Memory B cell (primary cell): ENCODE data around the gene CABYR.

ENCODE experiments used
- ATAC-seq: fragments of 150-1000 bp; cut with Tn5 transposase; 2 replicates; pipeline ENCODE4 v1.10.0; 2021; ENCODE audit warnings: low read depth, mild to moderate bottlenecking, moderate library complexity
- DNase-seq, 2 donors: peaks; one replicate each; pipeline ENCODE4 v3.0.0; 2022; ENCODE audit warnings: low spot score in 2 of 2
- H3K27ac Mint-ChIP-seq: one replicate; pipeline ENCODE4 v1.8.0; 2022; ENCODE audit warnings: mild to moderate bottlenecking, moderate library complexity, mixed read lengths
- H3K27me3 Mint-ChIP-seq: one replicate; pipeline ENCODE4 v1.8.0; 2022; ENCODE audit warnings: mixed read lengths
- H3K36me3 Mint-ChIP-seq: one replicate; pipeline ENCODE4 v1.8.0; 2022; ENCODE audit warnings: mild to moderate bottlenecking, mixed read lengths
- H3K4me1 Mint-ChIP-seq: one replicate; pipeline ENCODE4 v1.8.0; 2022; ENCODE audit warnings: mixed read lengths
- H3K4me3 Mint-ChIP-seq: one replicate; pipeline ENCODE4 v1.8.0; 2022; ENCODE audit warnings: mild to moderate bottlenecking, moderate library complexity, mixed read lengths
- H3K9me3 Mint-ChIP-seq: one replicate; pipeline ENCODE4 v1.8.0; 2022; ENCODE audit warnings: mixed read lengths

Gene CABYR, protein sequence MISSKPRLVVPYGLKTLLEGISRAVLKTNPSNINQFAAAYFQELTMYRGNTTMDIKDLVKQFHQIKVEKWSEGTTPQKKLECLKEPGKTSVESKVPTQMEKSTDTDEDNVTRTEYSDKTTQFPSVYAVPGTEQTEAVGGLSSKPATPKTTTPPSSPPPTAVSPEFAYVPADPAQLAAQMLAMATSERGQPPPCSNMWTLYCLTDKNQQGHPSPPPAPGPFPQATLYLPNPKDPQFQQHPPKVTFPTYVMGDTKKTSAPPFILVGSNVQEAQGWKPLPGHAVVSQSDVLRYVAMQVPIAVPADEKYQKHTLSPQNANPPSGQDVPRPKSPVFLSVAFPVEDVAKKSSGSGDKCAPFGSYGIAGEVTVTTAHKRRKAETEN

DNA sequence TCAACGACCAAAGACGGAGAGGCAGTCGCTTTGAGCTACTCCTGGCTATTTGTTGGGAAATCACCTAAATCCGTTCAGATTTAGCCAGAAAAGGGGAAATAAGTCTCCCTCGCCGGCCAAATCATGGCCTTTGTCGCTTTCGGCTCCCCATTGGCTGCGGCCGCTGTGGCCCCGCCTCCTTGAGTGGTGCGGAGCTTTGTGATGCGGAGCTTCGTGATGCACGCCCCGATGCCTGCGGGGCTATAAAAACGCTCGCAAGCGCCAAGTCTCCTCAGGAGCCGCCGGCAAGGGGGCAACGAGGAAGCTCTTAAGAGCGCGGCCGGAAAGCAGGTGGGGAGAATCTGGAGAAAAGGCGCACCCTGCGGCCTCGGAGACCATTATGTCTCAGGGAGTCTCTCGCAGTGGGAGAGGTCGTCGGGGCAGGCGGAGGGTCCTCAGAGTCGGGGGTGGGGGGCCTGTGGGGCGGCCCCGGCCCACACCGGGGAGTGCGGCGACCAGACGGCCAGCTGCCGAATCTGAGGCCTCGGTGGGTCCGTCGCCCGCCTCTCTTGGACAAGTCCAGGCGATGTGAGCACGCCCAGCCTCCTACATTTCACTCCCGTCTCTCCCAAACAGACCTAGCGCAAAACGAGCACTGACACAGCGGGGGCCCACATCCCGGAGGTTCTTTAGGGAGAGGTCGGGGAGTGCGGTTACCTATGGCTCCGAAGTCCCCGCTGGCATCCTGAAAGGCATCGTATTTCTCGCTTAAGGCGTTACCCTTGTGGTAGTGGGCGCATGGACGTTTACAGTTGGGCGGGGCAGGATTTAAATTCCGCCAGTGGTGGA is at the start of gene CABYR:
Gene CABYR (plus strand): TSS at position 274 of the 828 bp plus-strand sequence. CDS start 4,053 bp downstream, outside the sequence.
- Mint-ChIP-seq H3K4me3 (peak within 1 kb of the TSS; percentile 88), H3K4me1 (peaks cover 10% of the 10 kb centered on the region), H3K9me3 (peaks cover 2% of the 10 kb centered on the region), H3K27ac (peak within 1 kb of the TSS; percentile 88), H3K36me3 (peaks cover 2% of the 10 kb centered on the region), H3K27me3 (peaks cover 5% of the 10 kb centered on the region)
- peak; percentile 95 for ATAC-seq
- DNase-seq = peak; percentile 66 to 68

DNA sequence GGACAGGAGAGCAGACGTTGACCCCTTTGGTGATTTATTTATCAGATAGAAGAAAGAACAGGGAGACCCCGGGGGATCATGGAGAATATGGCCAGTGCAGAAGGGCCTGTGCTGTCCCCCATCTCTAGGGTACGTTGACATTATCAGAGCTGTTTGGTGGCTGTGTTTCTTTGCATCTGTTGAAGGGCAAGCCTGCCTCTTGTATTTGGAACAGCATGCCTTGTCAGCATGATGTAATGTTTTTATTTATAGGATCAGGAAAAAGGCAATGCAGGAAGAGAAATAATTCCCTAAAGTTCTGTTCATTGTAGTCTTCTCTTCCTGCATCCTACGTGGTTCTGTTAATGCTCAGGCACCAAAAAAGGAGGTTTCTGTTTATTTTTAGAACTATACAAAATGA is 49.8 kb upstream of the CABYR start:
- ATAC-seq = no peak
- Mint-ChIP-seq H3K9me3 (no peaks in the 10 kb centered on the region), H3K27me3 (no peaks in the 10 kb centered on the region), H3K36me3 (peaks cover 38% of the 10 kb centered on the region), H3K4me3 (no peak overlapping the region), H3K4me1 (peaks cover 8% of the 10 kb centered on the region), H3K27ac (no peak overlapping the region)
- DNase-seq = no peak

DNA sequence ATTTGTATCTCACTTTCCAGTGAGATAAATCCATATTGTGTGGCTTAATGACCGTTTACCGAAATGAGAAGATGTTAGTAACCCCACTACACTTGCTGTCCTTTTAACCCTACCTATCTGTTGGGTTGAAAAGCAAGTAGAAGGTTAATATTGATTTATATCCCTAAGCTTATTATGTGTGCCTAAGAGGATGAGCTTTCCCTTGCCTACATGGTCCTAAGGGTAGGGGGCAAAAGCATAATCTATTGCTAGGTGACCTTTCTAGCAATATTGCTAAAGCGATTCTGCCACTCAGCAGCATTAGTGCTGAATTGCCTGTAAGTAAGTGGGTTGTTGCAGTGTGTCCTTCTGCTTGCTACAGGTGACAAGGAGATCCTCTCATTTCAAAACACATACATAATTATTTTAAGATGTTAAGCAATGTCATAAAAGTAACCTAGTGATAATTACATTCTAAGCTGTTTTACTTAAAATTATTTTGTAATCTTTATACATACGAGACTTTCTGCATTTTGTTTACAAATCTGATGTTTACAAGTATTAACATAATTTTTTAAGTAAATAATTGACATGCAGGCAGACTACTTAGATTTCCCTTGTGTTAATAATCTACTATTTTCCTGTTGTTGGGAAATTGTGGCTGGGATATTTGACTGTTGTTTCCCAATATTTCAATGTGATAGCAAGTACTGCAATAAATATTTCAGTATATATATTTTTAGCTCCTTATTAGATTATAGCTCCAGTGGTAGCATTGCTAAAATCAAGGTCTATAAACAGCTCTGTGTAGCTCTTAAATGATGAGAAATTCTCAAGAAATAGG is 49.1 kb upstream of the CABYR start:
- DNase-seq (no peak), ATAC-seq (no peak)
- H3K27me3 Mint-ChIP-seq = no peaks in the 10 kb centered on the region
- peaks cover 13% of the 10 kb centered on the region for H3K4me1 Mint-ChIP-seq
- no peak overlapping the region for H3K27ac Mint-ChIP-seq
- no peaks in the 10 kb centered on the region for H3K9me3 Mint-ChIP-seq
- no peak overlapping the region for H3K4me3 Mint-ChIP-seq
- peaks cover 39% of the 10 kb centered on the region for H3K36me3 Mint-ChIP-seq

DNA sequence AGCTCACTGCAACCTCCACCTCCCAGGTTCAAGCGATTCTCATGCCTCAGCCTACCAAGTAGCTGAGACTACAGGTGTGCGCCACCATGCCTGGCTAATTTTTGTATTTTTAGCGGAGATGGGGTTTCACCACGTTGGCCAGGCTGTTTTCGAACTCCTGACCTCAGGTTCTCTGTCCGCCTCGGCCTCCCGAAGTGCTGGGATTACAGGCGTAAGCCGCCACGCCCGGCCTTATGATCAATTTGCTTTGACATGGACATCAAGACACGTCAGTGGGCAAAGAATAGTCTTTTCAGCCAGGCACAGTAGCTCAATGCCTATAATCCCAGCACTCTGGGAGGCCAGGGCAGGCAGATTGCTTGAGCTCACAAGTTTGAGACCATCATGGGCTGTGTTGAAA is 48.0 kb upstream of the CABYR start:
- Mint-ChIP-seq H3K9me3 (no peaks in the 10 kb centered on the region), H3K27me3 (no peaks in the 10 kb centered on the region), H3K36me3 (peaks cover 37% of the 10 kb centered on the region), H3K27ac (no peak overlapping the region), H3K4me3 (no peak overlapping the region), H3K4me1 (peaks cover 20% of the 10 kb centered on the region)
- ATAC-seq (no peak), DNase-seq (no peak)

DNA sequence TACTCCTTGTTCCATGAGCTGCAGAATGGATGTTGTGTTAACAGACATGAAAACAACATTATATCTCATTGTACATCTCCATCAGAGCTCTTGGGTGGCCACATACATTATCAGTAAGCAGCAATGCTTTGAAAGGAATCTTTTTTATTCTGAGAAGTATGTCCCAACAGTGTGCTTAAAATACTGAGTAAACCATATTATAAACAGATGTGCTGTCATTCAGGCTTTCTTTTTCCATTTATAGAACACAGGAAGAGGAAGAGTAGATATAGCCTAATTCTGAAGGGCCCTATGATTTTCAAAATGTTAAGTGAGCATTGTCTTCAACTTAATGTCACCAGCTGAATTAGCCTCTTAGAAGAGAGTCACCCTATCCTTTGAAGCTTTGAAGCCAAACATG is 44.3 kb upstream of the CABYR start:
- no peak overlapping the region for H3K4me3 Mint-ChIP-seq
- no peak for DNase-seq
- no peak for ATAC-seq
- H3K4me1 Mint-ChIP-seq = peaks cover 17% of the 10 kb centered on the region
- peaks cover 39% of the 10 kb centered on the region for H3K36me3 Mint-ChIP-seq
- no peak overlapping the region for H3K27ac Mint-ChIP-seq
- H3K27me3 Mint-ChIP-seq = no peaks in the 10 kb centered on the region
- H3K9me3 Mint-ChIP-seq = peaks cover 5% of the 10 kb centered on the region

DNA sequence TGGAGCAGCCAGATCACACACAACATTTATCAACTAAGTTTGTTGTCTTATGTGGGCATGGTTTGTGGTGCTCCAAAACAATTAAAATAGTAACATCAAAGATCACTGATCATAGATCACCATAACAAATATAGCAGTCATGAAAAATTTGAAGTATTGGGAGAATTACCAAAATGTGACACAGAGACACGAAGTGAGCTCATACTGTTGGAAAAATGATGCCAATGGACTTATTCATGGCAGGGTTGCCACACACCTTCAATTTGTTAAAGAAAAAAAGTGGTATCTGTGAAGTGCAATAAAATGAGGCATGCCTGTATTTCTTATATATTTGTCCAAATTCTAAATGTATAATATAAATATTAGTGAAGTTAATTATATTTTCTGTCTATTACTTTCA is 42.9 kb upstream of the CABYR start:
- H3K36me3 Mint-ChIP-seq = peaks cover 42% of the 10 kb centered on the region
- DNase-seq = no peak
- H3K4me1 Mint-ChIP-seq = peaks cover 17% of the 10 kb centered on the region
- H3K9me3 Mint-ChIP-seq = peaks cover 5% of the 10 kb centered on the region
- ATAC-seq = no peak
- H3K27ac Mint-ChIP-seq = no peak overlapping the region
- no peaks in the 10 kb centered on the region for H3K27me3 Mint-ChIP-seq
- no peak overlapping the region for H3K4me3 Mint-ChIP-seq

DNA sequence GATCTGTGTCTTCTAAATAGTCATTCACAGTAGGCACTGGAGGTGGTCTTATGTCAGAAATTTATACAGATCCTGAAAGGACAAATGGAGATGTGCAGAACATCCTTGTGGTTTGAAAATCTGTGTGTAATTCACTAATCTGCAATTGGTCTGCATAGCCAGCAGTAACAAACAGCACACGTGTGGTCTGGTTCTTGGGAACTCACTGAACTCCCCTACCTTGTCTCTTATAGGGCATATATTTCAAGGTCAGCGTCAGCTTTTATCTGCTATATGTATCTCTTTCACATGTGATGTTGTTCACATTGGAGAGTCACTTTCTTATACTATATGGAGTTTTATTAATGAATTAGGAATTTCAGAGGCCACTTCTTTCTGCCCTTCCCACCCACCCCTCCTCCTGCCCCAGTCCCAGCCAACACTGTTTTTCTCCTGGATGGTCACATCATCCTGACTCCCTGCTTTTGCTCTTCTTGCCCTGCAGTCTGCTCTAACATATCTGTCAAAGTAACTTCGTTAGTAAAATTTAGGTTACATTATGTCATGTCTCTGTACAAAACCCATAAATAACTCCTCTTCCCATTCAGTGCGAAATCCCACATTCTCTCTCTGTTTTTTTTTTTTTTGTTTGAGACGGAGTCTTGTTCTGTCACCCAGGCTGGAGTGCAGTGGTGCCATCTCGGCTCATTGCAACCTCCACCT is 35.4 kb upstream of the CABYR start:
- H3K9me3 Mint-ChIP-seq = peaks cover under 1% of the 10 kb centered on the region
- peaks cover 7% of the 10 kb centered on the region for H3K4me1 Mint-ChIP-seq
- peaks cover 25% of the 10 kb centered on the region for H3K36me3 Mint-ChIP-seq
- no peak overlapping the region for H3K4me3 Mint-ChIP-seq
- no peak overlapping the region for H3K27ac Mint-ChIP-seq
- DNase-seq (no peak), ATAC-seq (no peak)
- H3K27me3 Mint-ChIP-seq = no peaks in the 10 kb centered on the region

DNA sequence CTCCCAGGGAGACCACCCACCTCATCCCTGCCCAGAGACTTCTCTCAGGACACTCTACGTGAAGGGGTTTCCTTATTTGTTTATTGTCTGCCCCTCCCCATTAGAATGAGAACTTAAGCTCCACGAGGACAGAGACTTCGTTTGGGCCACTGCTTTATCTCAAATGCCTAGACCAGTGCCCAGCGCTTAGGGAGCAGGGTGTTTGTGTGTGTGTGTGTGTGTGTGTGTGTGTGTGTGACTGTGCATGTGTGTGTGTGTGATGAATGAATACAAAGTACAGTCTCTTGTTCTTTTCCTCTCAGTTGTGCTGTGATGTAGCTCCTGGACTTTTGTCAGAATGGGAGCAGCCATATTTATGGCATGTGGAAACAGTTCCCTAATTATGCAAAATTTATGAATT is 34.4 kb upstream of the CABYR start:
- no peaks in the 10 kb centered on the region for H3K9me3 Mint-ChIP-seq
- H3K36me3 Mint-ChIP-seq = peaks cover 23% of the 10 kb centered on the region
- peaks cover 9% of the 10 kb centered on the region for H3K4me1 Mint-ChIP-seq
- no peak for DNase-seq
- no peak for ATAC-seq
- H3K27ac Mint-ChIP-seq = no peak overlapping the region
- no peaks in the 10 kb centered on the region for H3K27me3 Mint-ChIP-seq
- no peak overlapping the region for H3K4me3 Mint-ChIP-seq

DNA sequence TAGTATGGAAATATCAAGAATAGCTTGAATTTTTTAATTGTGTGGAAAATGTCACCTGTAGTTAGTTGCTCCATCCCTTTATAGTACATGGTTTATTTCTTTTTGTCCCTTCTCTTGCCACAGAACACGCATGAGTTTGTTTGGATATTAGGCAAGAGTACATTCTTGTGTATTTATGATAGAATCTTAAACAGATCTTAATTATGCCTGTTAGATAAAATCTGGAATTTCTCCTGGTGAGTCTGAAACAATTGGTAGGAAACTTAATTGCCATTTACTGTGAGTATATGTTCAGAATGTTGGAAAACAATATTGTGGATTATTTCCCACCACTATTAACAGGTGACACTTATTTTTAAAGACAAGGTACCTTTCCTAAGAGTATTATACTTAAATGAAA is 30.2 kb upstream of the CABYR start:
- Mint-ChIP-seq H3K9me3 (no peaks in the 10 kb centered on the region), H3K36me3 (peaks cover 11% of the 10 kb centered on the region), H3K4me1 (peaks cover 9% of the 10 kb centered on the region), H3K4me3 (no peak overlapping the region), H3K27me3 (no peaks in the 10 kb centered on the region), H3K27ac (no peak overlapping the region)
- ATAC-seq = no peak
- no peak for DNase-seq

DNA sequence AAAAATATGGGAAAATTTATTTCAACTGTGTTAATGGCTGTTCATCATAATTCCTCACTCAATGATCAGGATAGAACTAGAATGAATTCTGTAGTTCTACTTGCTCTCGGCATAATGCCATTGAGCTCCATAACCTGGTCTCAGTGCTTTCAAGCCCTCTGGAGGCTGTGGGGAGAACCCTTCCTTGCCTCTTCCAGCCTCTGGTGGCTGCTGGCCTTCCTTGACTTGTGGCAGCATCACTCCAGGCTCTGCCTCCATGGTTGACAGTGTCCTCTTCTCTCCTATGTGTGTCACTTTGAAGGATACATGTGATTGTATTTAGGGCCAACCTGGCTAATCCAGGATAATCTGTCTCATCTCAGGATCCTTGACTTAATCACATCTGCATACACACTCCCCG is 26.9 kb upstream of the CABYR start:
- Mint-ChIP-seq H3K9me3 (no peaks in the 10 kb centered on the region), H3K27ac (no peak overlapping the region), H3K27me3 (no peaks in the 10 kb centered on the region), H3K4me1 (peaks cover 15% of the 10 kb centered on the region), H3K36me3 (peaks cover 17% of the 10 kb centered on the region), H3K4me3 (no peak overlapping the region)
- no peak for DNase-seq
- no peak for ATAC-seq

DNA sequence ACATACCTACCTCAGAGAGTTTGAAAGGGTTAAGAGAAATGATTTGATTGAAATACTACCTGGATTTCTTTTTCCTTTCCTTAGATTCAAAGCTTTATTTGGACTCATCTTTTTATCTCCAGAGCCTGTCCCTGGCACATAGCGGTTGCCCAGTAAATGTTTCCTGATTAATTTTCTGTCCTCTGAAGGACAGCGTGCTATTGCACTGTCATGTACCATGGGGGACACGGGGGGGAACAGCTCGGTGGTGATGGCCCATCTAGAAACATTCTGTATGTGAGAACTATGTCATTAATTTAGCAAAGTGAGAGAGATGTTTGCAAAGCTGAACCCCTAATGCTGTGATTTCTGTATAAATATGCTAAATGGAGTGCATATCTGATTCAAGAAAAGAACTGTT is 26.4 kb upstream of the CABYR start:
- no peak overlapping the region for H3K27ac Mint-ChIP-seq

DNA sequence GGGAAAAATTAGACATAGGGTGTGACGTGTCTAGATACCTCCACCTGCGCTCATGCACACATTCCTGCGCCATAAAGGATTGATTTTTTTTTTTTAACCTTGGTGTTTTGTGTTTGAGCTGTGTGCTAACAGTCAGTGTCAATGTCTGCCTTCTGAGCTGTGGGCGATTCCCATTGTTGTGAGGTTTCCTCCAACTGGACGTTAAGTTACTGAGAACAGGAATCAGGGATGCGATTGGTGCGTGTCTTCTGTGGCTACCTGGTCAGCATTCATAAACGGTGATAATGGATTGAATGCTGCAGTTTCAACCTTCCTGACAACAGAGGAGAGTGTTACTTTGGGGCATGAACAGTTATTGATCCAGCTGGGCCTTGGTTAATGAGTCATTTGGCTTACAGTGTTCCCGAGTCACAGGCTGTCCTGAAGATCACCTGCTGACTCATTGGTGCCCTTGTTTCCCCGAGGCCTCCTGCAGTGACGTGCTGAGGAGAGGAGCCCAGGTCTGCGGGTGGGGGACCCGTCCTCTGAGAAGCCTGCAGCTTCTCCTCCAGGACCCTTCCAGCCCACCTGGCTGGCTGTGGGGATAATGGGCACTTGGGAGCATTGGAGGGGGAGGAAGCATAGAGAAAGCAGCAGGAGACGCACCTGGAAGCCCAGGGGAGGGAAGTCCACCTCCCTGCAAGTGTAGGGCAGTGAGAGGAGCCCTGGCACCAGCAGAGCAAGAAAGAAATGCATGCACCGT is 25.8 kb upstream of the CABYR start:
- Mint-ChIP-seq H3K27ac (peak overlapping the region; percentile 15), H3K36me3 (peaks cover 14% of the 10 kb centered on the region), H3K9me3 (no peaks in the 10 kb centered on the region), H3K27me3 (no peaks in the 10 kb centered on the region), H3K4me3 (no peak overlapping the region), H3K4me1 (peaks cover 12% of the 10 kb centered on the region)
- DNase-seq = no peak
- no peak for ATAC-seq

More for the DNA sequence above, 26.4 kb upstream of the CABYR start:
- Mint-ChIP-seq H3K4me1 (peaks cover 13% of the 10 kb centered on the region), H3K4me3 (no peak overlapping the region), H3K36me3 (peaks cover 15% of the 10 kb centered on the region), H3K27me3 (no peaks in the 10 kb centered on the region), H3K9me3 (no peaks in the 10 kb centered on the region)
- DNase-seq (no peak), ATAC-seq (no peak)
